NB4 (cell line): ENCODE measurements around the gene CACNA2D3.

Source experiments
- CTCF ChIP-seq: IDR thresholded peaks from one replicate; pipeline ENCODE4 v1.5.1; 2012; ENCODE audit warnings: low read depth, low read length
- MYC ChIP-seq: IDR thresholded peaks from 2 replicates; pipeline ENCODE4 v1.6.1; 2011; ENCODE audit warnings: low read depth, low read length
- POLR2A ChIP-seq: IDR thresholded peaks from 2 replicates; pipeline ENCODE4 v1.6.1; 2011; ENCODE audit warnings: mild to moderate bottlenecking; ENCODE audit not compliant: insufficient read length; ENCODE audit errors: extremely low read depth

- TF ChIP-seq CTCF (no peak), POLR2A (no peak), MYC (no peak)
Observed at GRCh38 chr3:54736459-54736858, 614.1 kb downstream of the CACNA2D3 start.
